Breast epithelium (tissue), 3 donors: ENCODE results near the gene MIGA1.

Experiments
- POLR2A ChIP-seq: fragments of 450-650 bp; IDR thresholded peaks from one replicate; pipeline ENCODE4 v1.6.1; 2016; ENCODE audit warnings: antibody characterized with exemption, mild to moderate bottlenecking, moderate library complexity
- TF ChIP-seq, protein P1 (sequence below), 3 donors: fragments of 450-650 bp; IDR thresholded peaks; one replicate each; pipeline ENCODE4 v1.5.1; 2016 to 2017; ENCODE audit warnings: antibody characterized with exemption in 3 of 3, mild to moderate bottlenecking in 3 of 3, moderate library complexity in 3 of 3

DNA sequence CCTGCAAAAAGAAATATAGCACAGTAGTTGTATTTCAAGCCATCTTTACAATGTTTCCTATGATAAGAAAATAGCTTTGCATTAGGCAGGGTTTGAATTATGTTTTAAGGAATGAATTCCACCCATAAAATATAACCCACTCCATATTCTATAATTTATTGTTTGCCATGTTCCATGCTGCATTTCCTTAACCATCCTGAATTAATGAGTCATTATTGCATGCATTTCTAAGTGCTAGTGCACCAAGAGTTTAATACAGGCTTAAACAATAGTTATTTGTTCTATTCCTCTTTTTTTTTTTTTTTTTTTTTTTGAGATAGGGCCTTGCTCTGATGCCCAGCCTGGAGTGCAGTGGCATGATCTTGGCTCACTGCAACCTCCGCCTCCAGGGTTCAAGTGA lies 45.2 kb downstream of the MIGA1 start:
- TF ChIP-seq, protein P1, sequence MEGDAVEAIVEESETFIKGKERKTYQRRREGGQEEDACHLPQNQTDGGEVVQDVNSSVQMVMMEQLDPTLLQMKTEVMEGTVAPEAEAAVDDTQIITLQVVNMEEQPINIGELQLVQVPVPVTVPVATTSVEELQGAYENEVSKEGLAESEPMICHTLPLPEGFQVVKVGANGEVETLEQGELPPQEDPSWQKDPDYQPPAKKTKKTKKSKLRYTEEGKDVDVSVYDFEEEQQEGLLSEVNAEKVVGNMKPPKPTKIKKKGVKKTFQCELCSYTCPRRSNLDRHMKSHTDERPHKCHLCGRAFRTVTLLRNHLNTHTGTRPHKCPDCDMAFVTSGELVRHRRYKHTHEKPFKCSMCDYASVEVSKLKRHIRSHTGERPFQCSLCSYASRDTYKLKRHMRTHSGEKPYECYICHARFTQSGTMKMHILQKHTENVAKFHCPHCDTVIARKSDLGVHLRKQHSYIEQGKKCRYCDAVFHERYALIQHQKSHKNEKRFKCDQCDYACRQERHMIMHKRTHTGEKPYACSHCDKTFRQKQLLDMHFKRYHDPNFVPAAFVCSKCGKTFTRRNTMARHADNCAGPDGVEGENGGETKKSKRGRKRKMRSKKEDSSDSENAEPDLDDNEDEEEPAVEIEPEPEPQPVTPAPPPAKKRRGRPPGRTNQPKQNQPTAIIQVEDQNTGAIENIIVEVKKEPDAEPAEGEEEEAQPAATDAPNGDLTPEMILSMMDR (IDR thresholded peaks at IDR 0.05) = no peak
- no peak for TF ChIP-seq POLR2A
